NT2/D1 (cell line): ENCODE data around the gene MTG2.

ENCODE experiments used
- SUZ12 ChIP-seq: IDR thresholded peaks from 2 replicates; pipeline ENCODE4 v1.6.1; 2011; ENCODE audit not compliant: insufficient read length, insufficient read depth; ENCODE audit errors: extremely low read depth
- YY1 ChIP-seq: IDR thresholded peaks from 2 replicates; pipeline ENCODE4 v1.6.1; 2011; ENCODE audit not compliant: insufficient read length, insufficient read depth
- ZNF274 ChIP-seq: IDR thresholded peaks from 2 replicates; pipeline ENCODE4 v1.6.1; 2011; ENCODE audit warnings: mild to moderate bottlenecking, low read depth, low read length

GRCh38 chr20:62134735-62135231 lies 48.0 kb upstream of the MTG2 start:
- TF ChIP-seq ZNF274 (no peak), YY1 (no peak), SUZ12 (no peak)
